ENCODE data around the gene TREX2. TPM values are rescaled to one million over a fixed set of nuclear protein-coding genes. Genes with fewer than 3 reads are reported as not detected.

TREX2 gene
- total and polyA plus RNA-seq, 2 donors (not counting 1 experiment from before 2014, with no cell fraction given) = 3.3 to 3.8 TPM

- ChIA-PET CTCF (interaction anchor here (0.8 to 4.9 kb wide), 4 partner anchors 13 to 509 kb away, joined by 3 to 27 read pairs (median 4); no protein-coding TSS in a partner anchor), POLR2A (interaction anchor here (0.6 kb wide), 1 partner anchor 197 kb away, joined by 5 read pairs; no protein-coding TSS in a partner anchor)
- Histone ChIP-seq H3K4me1 (ENCODE audit: control insufficient read depth in 2 of 2, insufficient read depth in 2 of 2, low read length in 2 of 2) (peaks cover 5 to 18% of the 10 kb centered on the region in 2 donors), H3K79me2 (ENCODE audit: control insufficient read depth, insufficient read depth, low read length) (peaks cover 28% of the 10 kb centered on the region), H3K4me3 (ENCODE audit: control extremely low read depth in 1 of 5, extremely low read depth in 1 of 5, insufficient read depth in 1 of 5, low read depth in 2 of 5, low read length in 4 of 5) (peak overlapping the region; percentile 32 to 73 (median 66)), H4K20me1 (ENCODE audit: control insufficient read depth, insufficient read depth, low read length, poor library complexity, severe bottlenecking) (no peaks in the 10 kb centered on the region), H3K9me3 (ENCODE audit: control extremely low read depth in 1 of 3, control insufficient read depth in 2 of 3, insufficient read depth in 1 of 3, low read length in 2 of 3) (no peaks in the 10 kb centered on the region), H3K36me3 (replicated peaks in 1 of 2; ENCODE audit: control extremely low read depth in 1 of 2, control insufficient read depth in 1 of 2, extremely low read depth in 1 of 2, insufficient read depth in 2 of 2, low read length in 1 of 2) (no peaks in the 10 kb centered on the region), H3K27ac (ENCODE audit: low read length in 2 of 2) (no peak overlapping the region), H3K9ac (ENCODE audit: low read length) (peak overlapping the region; percentile 72), H3K4me2 (replicated peaks; ENCODE audit: low read depth, low read length, poor library complexity, severe bottlenecking) (peak overlapping the region; percentile 83), H2AFZ (ENCODE audit: insufficient read depth, low read depth, low read length, poor library complexity, severe bottlenecking) (peak overlapping the region; percentile 79), H3K27me3 (replicated peaks in 1 of 4; ENCODE audit: control extremely low read depth in 1 of 4, control insufficient read depth in 3 of 4, insufficient read depth in 4 of 4, low read length in 3 of 4) (no peaks in the 10 kb centered on the region)
- TF ChIP-seq EZH2 (IDR thresholded peaks at IDR 0.05; ENCODE audit: borderline replicate concordance, insufficient read depth, low read depth, low read length, poor library complexity, severe bottlenecking) = no peak
- no peak for TF ChIP-seq CTCF (IDR thresholded peaks at IDR 0.05)
- H3K4me3 Mint-ChIP-seq = peak overlapping the region; percentile 88
- DNase-seq = no peak
- H3K4me1 Mint-ChIP-seq = peaks cover 16% of the 10 kb centered on the region
- peak; percentile 18 for ATAC-seq (ENCODE audit: low read depth)
- WGBS (ENCODE audit: insufficient coverage) = under 1% methylated on average over 21 of the region's 32 CpGs
- no peaks in the 10 kb centered on the region for H3K27me3 Mint-ChIP-seq
- H3K27ac Mint-ChIP-seq = peak overlapping the region; percentile 82
- no peaks in the 10 kb centered on the region for H3K9me3 Mint-ChIP-seq (ENCODE audit: insufficient read depth)
- intact Hi-C loops (cut with micrococcal nuclease) = loop anchor here (1.0 kb wide), 2 partner anchors 511 to 529 kb away; no protein-coding TSS in a partner anchor
These were observed 24.1 kb upstream of the TREX2 start for GRCh38 chrX:153469811-153470410.

GRCh38 chrX:153468008-153468580 is 22.2 kb upstream of the TREX2 start:
- POLR2A ChIA-PET = no interaction called here
- Histone ChIP-seq H4K20me1 (ENCODE audit: control insufficient read depth, insufficient read depth, low read length, poor library complexity, severe bottlenecking) (no peaks in the 10 kb centered on the region), H3K4me2 (replicated peaks; ENCODE audit: low read depth, low read length, poor library complexity, severe bottlenecking) (no peak overlapping the region), H3K9me3 (ENCODE audit: control extremely low read depth in 1 of 3, control insufficient read depth in 2 of 3, insufficient read depth in 1 of 3, low read length in 2 of 3) (no peaks in the 10 kb centered on the region), H3K79me2 (ENCODE audit: control insufficient read depth, insufficient read depth, low read length) (peaks cover 28% of the 10 kb centered on the region), H3K27me3 (replicated peaks in 1 of 4; ENCODE audit: control extremely low read depth in 1 of 4, control insufficient read depth in 3 of 4, insufficient read depth in 4 of 4, low read length in 3 of 4) (no peaks in the 10 kb centered on the region), H2AFZ (ENCODE audit: insufficient read depth, low read depth, low read length, poor library complexity, severe bottlenecking) (no peak overlapping the region), H3K4me3 (ENCODE audit: control extremely low read depth in 1 of 5, extremely low read depth in 1 of 5, insufficient read depth in 1 of 5, low read depth in 2 of 5, low read length in 4 of 5) (no peak overlapping the region), H3K27ac (ENCODE audit: low read length in 2 of 2) (no peak overlapping the region), H3K4me1 (ENCODE audit: control insufficient read depth in 2 of 2, insufficient read depth in 2 of 2, low read length in 2 of 2) (peaks cover 5 to 12% of the 10 kb centered on the region in 2 donors), H3K9ac (ENCODE audit: low read length) (no peak overlapping the region), H3K36me3 (replicated peaks in 1 of 2; ENCODE audit: control extremely low read depth in 1 of 2, control insufficient read depth in 1 of 2, extremely low read depth in 1 of 2, insufficient read depth in 2 of 2, low read length in 1 of 2) (peaks cover 0 to 4% of the 10 kb centered on the region in 2 experiments)
- Mint-ChIP-seq H3K27ac (no peak overlapping the region), H3K4me3 (no peak overlapping the region), H3K27me3 (no peaks in the 10 kb centered on the region), H3K4me1 (peaks cover 11% of the 10 kb centered on the region), H3K9me3 (ENCODE audit: insufficient read depth) (no peaks in the 10 kb centered on the region)
- intact Hi-C loops (cut with micrococcal nuclease) = no loop called here
- no peak for DNase-seq
- ATAC-seq (ENCODE audit: low read depth) = no peak
- 100% methylated on average over 2 of the region's 12 CpGs for WGBS (ENCODE audit: insufficient coverage)
- TF ChIP-seq EZH2 (IDR thresholded peaks at IDR 0.05; ENCODE audit: borderline replicate concordance, insufficient read depth, low read depth, low read length, poor library complexity, severe bottlenecking) (no peak), CTCF (IDR thresholded peaks at IDR 0.05) (no peak)
- CTCF ChIA-PET = no interaction called here
